B cell (primary cell): ENCODE measurements around the gene FAM131C. TPM values are rescaled to one million over a fixed set of nuclear protein-coding genes. Genes with fewer than 3 reads are reported as not detected.

Experiments used
- ATAC-seq: fragments of 200-7000 bp; cut with Tn5 transposase; one replicate; pipeline ENCODE4 v1.10.0; 2021; ENCODE audit warnings: low read depth, mild to moderate bottlenecking, moderate number of reproducible peaks, moderate library complexity
- CTCF ChIA-PET: fragments of 350-600 bp; sonication (Branson Sonifier 250); formaldehyde crosslinking; loops from one replicate; lab custom pipeline; 2021; ENCODE audit warnings: antibody characterized with exemption, inconsistent platforms; lab: Charles Lee
- POLR2A ChIA-PET: fragments of 350-600 bp; sonication (Branson Sonifier 250); formaldehyde crosslinking; loops from one replicate; lab custom pipeline; 2021; ENCODE audit warnings: antibody characterized with exemption; lab: Charles Lee
- DNase-seq: peaks from one replicate; pipeline ENCODE4 v3.0.0; 2013
- H2AFZ ChIP-seq: 2 replicates; pipeline ENCODE4 v1.6.1; 2012; ENCODE audit warnings: mild to moderate bottlenecking, low read depth, low read length; ENCODE audit not compliant: insufficient read depth, poor library complexity, severe bottlenecking
- H3K27ac ChIP-seq, 2 donors: 1 replicate in 1 of 2; 2 replicates in 1 of 2; pipeline ENCODE4 v1.5.1; 2012 to 2013; ENCODE audit warnings: low read length in 2 of 2, mild to moderate bottlenecking in 2 of 2, moderate library complexity in 1 of 2
- H3K27me3 ChIP-seq, 4 experiments: fragments of 200-600 bp in 1 of 4; sonication (generic) in 1 of 4; replicated peaks in 1 of 4; 1 replicate in 2 of 4; 2 replicates in 2 of 4; pipeline versions ENCODE4 v1.6.1 to v1.7.0; 2013 to 2016; ENCODE audit warnings: low read length in 3 of 4, mild to moderate bottlenecking in 2 of 4, mixed read lengths in 1 of 4, moderate library complexity in 1 of 4; ENCODE audit not compliant: insufficient read depth in 4 of 4, control insufficient read depth in 3 of 4; ENCODE audit errors: control extremely low read depth in 1 of 4
- H3K36me3 ChIP-seq, 2 experiments: replicated peaks in 1 of 2; 1 replicate in 1 of 2; 2 replicates in 1 of 2; pipeline versions ENCODE4 v1.6.1 to v1.7.1; 2013; ENCODE audit warnings: low read length in 1 of 2; ENCODE audit not compliant: insufficient read depth in 2 of 2, control insufficient read depth in 1 of 2; ENCODE audit errors: control extremely low read depth in 1 of 2, extremely low read depth in 1 of 2
- H3K4me1 ChIP-seq, 2 donors: fragments of 200-600 bp in 1 of 2; sonication (generic) in 1 of 2; 1 replicate in 1 of 2; 2 replicates in 1 of 2; pipeline versions ENCODE4 v1.5.1 to v1.6.1; 2013 to 2017; ENCODE audit warnings: low read length in 2 of 2; ENCODE audit not compliant: control insufficient read depth in 2 of 2, insufficient read depth in 2 of 2
- H3K4me2 ChIP-seq: replicated peaks from 2 replicates; pipeline ENCODE3; 2012; ENCODE audit warnings: mild to moderate bottlenecking, low read depth, low read length; ENCODE audit not compliant: poor library complexity, severe bottlenecking
- H3K4me3 ChIP-seq, 5 experiments: fragments of 200-600 bp in 1 of 5; sonication (generic) in 1 of 5; 1 replicate in 3 of 5; 2 replicates in 2 of 5; pipeline versions ENCODE4 v1.5.1 to v1.7.0; 2011 to 2016; ENCODE audit warnings: low read length in 4 of 5, mild to moderate bottlenecking in 4 of 5, low read depth in 2 of 5, control low read depth in 1 of 5, moderate library complexity in 1 of 5; ENCODE audit not compliant: insufficient read depth in 1 of 5; ENCODE audit errors: control extremely low read depth in 1 of 5, extremely low read depth in 1 of 5
- H3K79me2 ChIP-seq: fragments of 200-600 bp; sonication (generic); one replicate; pipeline ENCODE4 v1.6.0; 2016; ENCODE audit warnings: low read length; ENCODE audit not compliant: control insufficient read depth, insufficient read depth
- H3K9ac ChIP-seq: fragments of 200-600 bp; sonication (generic); 2 replicates; pipeline ENCODE4 v1.6.1; 2017; ENCODE audit warnings: mild to moderate bottlenecking, low read length, moderate library complexity
- H3K9me3 ChIP-seq, 3 donors: one replicate each; pipeline versions ENCODE4 v1.6.1 to v1.7.1; 2013; ENCODE audit warnings: low read length in 2 of 3; ENCODE audit not compliant: control insufficient read depth in 2 of 3, insufficient read depth in 1 of 3; ENCODE audit errors: control extremely low read depth in 1 of 3
- H4K20me1 ChIP-seq: 2 replicates; pipeline ENCODE4 v1.6.0; 2012; ENCODE audit warnings: mild to moderate bottlenecking, low read length; ENCODE audit not compliant: insufficient read depth, control insufficient read depth, poor library complexity, severe bottlenecking
- H3K27ac Mint-ChIP-seq: one replicate; pipeline ENCODE4 v1.8.0; 2021; ENCODE audit warnings: mixed read lengths
- H3K27me3 Mint-ChIP-seq: one replicate; pipeline ENCODE4 v1.8.0; 2021; ENCODE audit warnings: mixed read lengths
- H3K4me1 Mint-ChIP-seq: one replicate; pipeline ENCODE4 v1.8.0; 2021; ENCODE audit warnings: mixed read lengths
- H3K4me3 Mint-ChIP-seq: one replicate; pipeline ENCODE4 v1.8.0; 2021; ENCODE audit warnings: mixed read lengths
- H3K9me3 Mint-ChIP-seq: one replicate; pipeline ENCODE4 v1.8.0; 2022; ENCODE audit warnings: mixed read lengths; ENCODE audit not compliant: insufficient read depth
- CTCF ChIP-seq: fragments of 200-600 bp; IDR thresholded peaks from one replicate; pipeline ENCODE4 v1.8.0; 2022; ENCODE audit warnings: antibody characterized with exemption, mild to moderate bottlenecking
- EZH2 ChIP-seq: IDR thresholded peaks from 2 replicates; pipeline ENCODE4 v1.6.1; 2012; ENCODE audit warnings: borderline replicate concordance, low read depth, mild to moderate bottlenecking, moderate library complexity, low read length; ENCODE audit not compliant: insufficient read depth, poor library complexity, severe bottlenecking
- WGBS: methylation state at CpG from one replicate; pipeline ENCODE4 v1.1.5; 2013; ENCODE audit warnings: missing lambda C conversion rate; ENCODE audit not compliant: insufficient coverage; 5-methylcytosine and 5-hydroxymethylcytosine counted together
- intact Hi-C: fragments of 100-400 bp; cut with micrococcal nuclease; formaldehyde crosslinking; loops from one replicate; pipeline ENCODE4 v1.10.0; 2022
- polyA plus RNA-seq: library from polyadenylated mRNA; depleted of rRNA; stranded (reverse); fragments of >200 nt; gene quantifications from 2 replicates; pipeline ENCODE4 v1.2.3, GENCODE V29; 2012
- total RNA-seq, 2 donors: library from RNA; stranded (reverse); fragments of 120-200 nt in 1 of 2; gene quantifications; 1 replicate in 1 of 2; 2 replicates in 1 of 2; pipeline versions ENCODE4 v1.2.3 to v1.2.4, GENCODE V29; 2013 to 2022

The FAM131C gene
- total and polyA plus RNA-seq, 2 donors (not counting 1 experiment from before 2014, with no cell fraction given): 0.37 TPM; not detected in 1

- no peak overlapping the region for H3K27ac Mint-ChIP-seq
- POLR2A ChIA-PET: no interaction called here
- Histone ChIP-seq H3K4me2 (no peak overlapping the region), H3K36me3 (no peaks in the 10 kb centered on the region), H3K9ac (no peak overlapping the region), H3K4me3 (no peak overlapping the region), H3K27me3 (peaks cover 0 to 24% (median 5%) of the 10 kb centered on the region in 4 experiments), H3K27ac (no peak overlapping the region), H2AFZ (no peak overlapping the region), H3K9me3 (peaks cover 0 to 4% (median 0%) of the 10 kb centered on the region in 3 donors), H4K20me1 (no peaks in the 10 kb centered on the region), H3K79me2 (no peaks in the 10 kb centered on the region), H3K4me1 (no peaks in the 10 kb centered on the region)
- no peaks in the 10 kb centered on the region for H3K4me1 Mint-ChIP-seq
- WGBS: 18% methylated on average over 5 of the region's 6 CpGs
- intact Hi-C loops: no loop called here
- H3K9me3 Mint-ChIP-seq: no peaks in the 10 kb centered on the region
- DNase-seq (no peak), ATAC-seq (no peak)
- peaks cover 39% of the 10 kb centered on the region for H3K27me3 Mint-ChIP-seq
- TF ChIP-seq CTCF (no peak), EZH2 (no peak)
- H3K4me3 Mint-ChIP-seq: no peak overlapping the region
- CTCF ChIA-PET: interaction anchor here (1.2 kb wide), 1 partner anchor 123 kb away, joined by 3 read pairs; no protein-coding TSS in a partner anchor
Observed at GRCh38 chr1:16122916-16123315, 49.5 kb upstream of the FAM131C start.

GRCh38 chr1:16122350-16122881 is 49.0 kb upstream of the FAM131C start:
- Mint-ChIP-seq H3K4me3 (no peak overlapping the region), H3K4me1 (no peaks in the 10 kb centered on the region), H3K27me3 (peaks cover 43% of the 10 kb centered on the region), H3K27ac (no peak overlapping the region), H3K9me3 (no peaks in the 10 kb centered on the region)
- CTCF ChIA-PET: interaction anchor here (1.2 kb wide), 1 partner anchor 123 kb away, joined by 3 read pairs; no protein-coding TSS in a partner anchor
- Histone ChIP-seq H3K79me2 (no peaks in the 10 kb centered on the region), H3K4me3 (no peak overlapping the region), H4K20me1 (no peaks in the 10 kb centered on the region), H3K36me3 (no peaks in the 10 kb centered on the region), H3K27me3 (peaks cover 0 to 24% (median 5%) of the 10 kb centered on the region in 4 experiments), H2AFZ (no peak overlapping the region), H3K4me2 (no peak overlapping the region), H3K9ac (no peak overlapping the region), H3K9me3 (peaks cover 0 to 4% (median 0%) of the 10 kb centered on the region in 3 donors), H3K4me1 (no peaks in the 10 kb centered on the region), H3K27ac (no peak overlapping the region)
- intact Hi-C loops: no loop called here
- WGBS: 84% methylated on average over 4 of the region's 4 CpGs
- ATAC-seq (no peak), DNase-seq (no peak)
- no peak for TF ChIP-seq EZH2
- no peak for TF ChIP-seq CTCF
- POLR2A ChIA-PET: no interaction called here
